ENCODE measurements around the gene ST14. TPM values are rescaled to one million over a fixed set of nuclear protein-coding genes. Genes with fewer than 3 reads are reported as not detected.

ST14 gene
- total RNA-seq, 1 experiment from 2014 or later, result 0.30 TPM

Other genes starting within 250 kb of the ST14 start
- gene PRDM10, start 156.9 kb upstream of the ST14 start, total RNA-seq (2021), result 17.9 and 18.1 TPM in 2 replicates
- gene APLP2, start 89.9 kb upstream of the ST14 start, total RNA-seq (2021), result 175 and 181 TPM in 2 replicates
- gene ZBTB44, start 155.1 kb downstream of the ST14 start, total RNA-seq (2021), result 36.6 and 37.0 TPM in 2 replicates